Measurements from ENCODE around the gene GPR52.
"Not testable (repeated sequence)": the region's sequence is repeated elsewhere in the genome, so short reads cannot be mapped to it uniquely, and the experiment has no call there.

The GPR52 gene

DNA sequence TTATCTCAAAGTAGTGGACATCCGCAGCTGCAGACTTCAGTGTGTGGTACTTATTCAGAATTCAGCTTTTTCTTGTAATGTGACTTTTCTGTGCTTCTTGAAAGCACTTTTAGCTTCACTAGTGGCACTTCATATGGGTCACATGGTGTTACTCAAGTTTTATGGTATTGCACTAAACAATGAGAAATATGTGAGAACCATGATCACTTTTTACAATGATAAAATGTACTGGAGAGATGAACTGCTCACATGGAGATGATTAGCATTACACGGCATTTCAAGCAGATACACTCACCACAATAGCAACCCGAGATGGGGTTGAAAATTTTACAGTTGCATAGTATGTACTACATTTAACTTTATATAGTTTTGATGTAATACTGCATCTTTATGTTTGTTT, 40.1 kb upstream of the GPR52 start (continued):
- TF ChIP-seq ZNF10 (tag by site-specific recombination; IDR thresholded peaks at IDR 0.05), result no peak
- TF ChIP-seq, protein P1, sequence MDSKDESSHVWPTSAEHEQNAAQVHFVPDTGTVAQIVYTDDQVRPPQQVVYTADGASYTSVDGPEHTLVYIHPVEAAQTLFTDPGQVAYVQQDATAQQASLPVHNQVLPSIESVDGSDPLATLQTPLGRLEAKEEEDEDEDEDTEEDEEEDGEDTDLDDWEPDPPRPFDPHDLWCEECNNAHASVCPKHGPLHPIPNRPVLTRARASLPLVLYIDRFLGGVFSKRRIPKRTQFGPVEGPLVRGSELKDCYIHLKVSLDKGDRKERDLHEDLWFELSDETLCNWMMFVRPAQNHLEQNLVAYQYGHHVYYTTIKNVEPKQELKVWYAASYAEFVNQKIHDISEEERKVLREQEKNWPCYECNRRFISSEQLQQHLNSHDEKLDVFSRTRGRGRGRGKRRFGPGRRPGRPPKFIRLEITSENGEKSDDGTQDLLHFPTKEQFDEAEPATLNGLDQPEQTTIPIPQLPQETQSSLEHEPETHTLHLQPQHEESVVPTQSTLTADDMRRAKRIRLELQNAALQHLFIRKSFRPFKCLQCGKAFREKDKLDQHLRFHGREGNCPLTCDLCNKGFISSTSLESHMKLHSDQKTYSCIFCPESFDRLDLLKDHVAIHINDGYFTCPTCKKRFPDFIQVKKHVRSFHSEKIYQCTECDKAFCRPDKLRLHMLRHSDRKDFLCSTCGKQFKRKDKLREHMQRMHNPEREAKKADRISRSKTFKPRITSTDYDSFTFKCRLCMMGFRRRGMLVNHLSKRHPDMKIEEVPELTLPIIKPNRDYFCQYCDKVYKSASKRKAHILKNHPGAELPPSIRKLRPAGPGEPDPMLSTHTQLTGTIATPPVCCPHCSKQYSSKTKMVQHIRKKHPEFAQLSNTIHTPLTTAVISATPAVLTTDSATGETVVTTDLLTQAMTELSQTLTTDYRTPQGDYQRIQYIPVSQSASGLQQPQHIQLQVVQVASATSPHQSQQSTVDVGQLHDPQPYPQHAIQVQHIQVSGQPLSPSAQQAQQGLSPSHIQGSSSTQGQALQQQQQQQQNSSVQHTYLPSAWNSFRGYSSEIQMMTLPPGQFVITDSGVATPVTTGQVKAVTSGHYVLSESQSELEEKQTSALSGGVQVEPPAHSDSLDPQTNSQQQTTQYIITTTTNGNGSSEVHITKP (tag by site-specific recombination; IDR thresholded peaks at IDR 0.05), result no peak
- no peak for TF ChIP-seq ZNF621 (tag by site-specific recombination; IDR thresholded peaks at IDR 0.05)
- TF ChIP-seq ZNF555 (tag by site-specific recombination; conservative IDR thresholded peaks at IDR 0.05), result no peak

DNA sequence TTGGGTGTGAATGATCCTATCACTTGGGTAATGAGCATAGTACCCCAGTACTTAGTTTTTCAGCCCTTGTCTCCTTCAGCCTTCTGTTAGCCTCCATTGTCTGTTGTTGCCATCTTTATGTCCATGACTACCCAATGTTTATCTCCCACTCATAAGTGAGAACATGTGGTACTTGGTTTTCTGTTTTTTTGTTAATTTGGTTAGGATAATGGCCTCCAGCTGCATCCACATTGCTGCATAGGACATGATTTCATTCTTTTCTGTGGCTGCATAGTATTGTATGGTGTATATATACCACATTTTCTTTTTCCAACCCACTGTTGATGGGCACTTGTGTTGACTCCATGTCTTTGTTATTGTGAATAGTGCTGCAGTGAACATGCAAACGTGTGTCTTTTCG, 39.6 kb upstream of the GPR52 start:
- POLR2A ChIA-PET, result no interaction called here
- Histone ChIP-seq H3K27ac (ENCODE audit: extremely low read depth, low read depth, low read length) (no peak overlapping the region), H3K9me3 (ENCODE audit: control insufficient read depth, insufficient read depth, low read depth, low read length) (no peaks in the 10 kb centered on the region), H3K4me3 (ENCODE audit: low read depth, low read length) (no peak overlapping the region), H3K36me3 (ENCODE audit: control insufficient read depth in 2 of 2, insufficient read depth in 1 of 2, low read length in 2 of 2) (no peaks in the 10 kb centered on the region), H3K4me1 (ENCODE audit: control insufficient read depth, insufficient read depth, low read length) (no peaks in the 10 kb centered on the region)
- CTCF ChIA-PET, result no interaction called here
- TF ChIP-seq ZNF837 (tag by site-specific recombination; IDR thresholded peaks at IDR 0.05), result no peak

DNA sequence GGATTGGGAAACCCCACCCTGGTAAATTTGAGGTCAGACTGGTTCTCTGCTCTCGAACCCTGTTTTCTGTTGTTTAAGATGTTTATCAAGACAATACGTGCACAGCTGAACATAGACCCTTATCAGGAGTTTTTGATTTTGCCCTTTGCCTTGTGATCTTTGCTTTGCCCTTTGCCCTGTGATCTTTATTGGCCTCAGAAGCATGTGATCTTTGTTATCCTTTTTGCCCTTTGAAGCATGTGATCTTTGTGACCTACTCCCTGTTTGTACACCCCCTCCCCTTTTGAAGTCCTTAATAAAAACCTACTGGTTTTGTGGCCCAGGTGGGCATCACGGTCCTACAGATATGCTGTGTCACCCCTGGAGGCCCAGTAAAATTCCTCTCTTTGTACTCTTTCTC, 38.0 kb upstream of the GPR52 start:
- H3K4me3 ChIP-seq (ENCODE audit: low read depth, low read length); H3K4me1 ChIP-seq (ENCODE audit: control insufficient read depth, insufficient read depth, low read length); POLR2A ChIA-PET; H3K27ac ChIP-seq (ENCODE audit: extremely low read depth, low read depth, low read length); H3K9me3 ChIP-seq (ENCODE audit: control insufficient read depth, insufficient read depth, low read depth, low read length); H3K36me3 ChIP-seq (ENCODE audit: control insufficient read depth in 2 of 2, insufficient read depth in 1 of 2, low read length in 2 of 2); CTCF ChIA-PET: not testable (repeated sequence)

DNA sequence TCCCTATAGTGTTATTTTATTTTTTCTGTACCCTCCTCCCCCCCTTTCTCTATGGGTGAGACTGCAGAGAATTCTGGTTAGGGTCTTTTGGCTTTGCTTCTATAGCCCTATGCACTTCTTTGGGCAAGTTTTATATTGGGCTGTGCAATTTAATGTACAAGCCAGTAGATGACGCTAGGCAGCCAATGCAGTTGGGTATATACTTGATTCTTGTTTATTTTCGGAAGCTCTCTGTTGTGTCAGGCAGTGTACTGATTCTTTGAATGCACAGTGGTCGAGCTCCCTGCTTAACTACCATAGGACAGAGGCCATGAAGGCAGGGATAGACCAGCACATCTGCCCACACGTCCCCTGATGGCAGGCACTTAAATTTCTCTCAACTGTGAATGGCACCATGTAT, 34.1 kb upstream of the GPR52 start:
- Histone ChIP-seq H3K9me3 (ENCODE audit: control insufficient read depth, insufficient read depth, low read depth, low read length) (no peaks in the 10 kb centered on the region), H3K4me1 (ENCODE audit: control insufficient read depth, insufficient read depth, low read length) (no peaks in the 10 kb centered on the region), H3K4me3 (ENCODE audit: low read depth, low read length) (no peak overlapping the region), H3K36me3 (ENCODE audit: control insufficient read depth in 2 of 2, insufficient read depth in 1 of 2, low read length in 2 of 2) (no peaks in the 10 kb centered on the region), H3K27ac (ENCODE audit: extremely low read depth, low read depth, low read length) (no peak overlapping the region)
- CTCF ChIA-PET, result interaction anchor here (0.7 to 1.7 kb wide), 6 partner anchors 14 to 329 kb away, joined by 3 to 7 read pairs (median 3); no protein-coding TSS in a partner anchor
- peak; percentile 77; the same call in 1 of the 2 replicates for TF ChIP-seq ZNF2 (tag by site-specific recombination; IDR thresholded peaks at IDR 0.05)
- no peak for TF ChIP-seq ZNF423 (tag by site-specific recombination; IDR thresholded peaks at IDR 0.05)
- peak; percentile 37 for TF ChIP-seq ZNF654 (tag by site-specific recombination; IDR thresholded peaks at IDR 0.05; ENCODE audit: low read depth)
- POLR2A ChIA-PET, result no interaction called here

DNA sequence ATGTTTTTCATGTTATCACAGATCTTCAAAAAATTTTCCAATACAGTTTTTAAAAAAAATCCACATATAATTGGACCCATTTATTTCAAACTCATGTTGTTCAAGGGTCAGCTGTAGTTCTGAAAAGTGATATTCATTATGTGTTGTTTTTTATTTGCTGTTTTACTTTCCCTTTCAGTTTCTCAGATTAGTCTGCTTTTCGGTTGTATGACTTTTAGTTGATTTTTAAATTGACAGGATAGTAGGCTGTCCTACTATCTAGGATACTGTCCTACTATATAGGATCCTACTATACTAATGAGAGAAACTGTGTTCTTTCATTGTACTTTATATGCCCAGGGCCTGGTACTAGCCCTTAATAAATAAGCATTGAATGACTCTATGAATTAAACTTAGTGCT, 33.6 kb upstream of the GPR52 start:
- Histone ChIP-seq H3K9me3 (ENCODE audit: control insufficient read depth, insufficient read depth, low read depth, low read length) (no peaks in the 10 kb centered on the region), H3K4me3 (ENCODE audit: low read depth, low read length) (no peak overlapping the region), H3K27ac (ENCODE audit: extremely low read depth, low read depth, low read length) (no peak overlapping the region), H3K4me1 (ENCODE audit: control insufficient read depth, insufficient read depth, low read length) (no peaks in the 10 kb centered on the region), H3K36me3 (ENCODE audit: control insufficient read depth in 2 of 2, insufficient read depth in 1 of 2, low read length in 2 of 2) (no peaks in the 10 kb centered on the region)
- CTCF ChIA-PET, result interaction anchor here (0.7 to 1.7 kb wide), 7 partner anchors 14 to 329 kb away, joined by 3 to 7 read pairs (median 3); no protein-coding TSS in a partner anchor
- POLR2A ChIA-PET, result no interaction called here
- TF ChIP-seq ZNF423 (tag by site-specific recombination; IDR thresholded peaks at IDR 0.05), result no peak
- TF ChIP-seq, protein P2, sequence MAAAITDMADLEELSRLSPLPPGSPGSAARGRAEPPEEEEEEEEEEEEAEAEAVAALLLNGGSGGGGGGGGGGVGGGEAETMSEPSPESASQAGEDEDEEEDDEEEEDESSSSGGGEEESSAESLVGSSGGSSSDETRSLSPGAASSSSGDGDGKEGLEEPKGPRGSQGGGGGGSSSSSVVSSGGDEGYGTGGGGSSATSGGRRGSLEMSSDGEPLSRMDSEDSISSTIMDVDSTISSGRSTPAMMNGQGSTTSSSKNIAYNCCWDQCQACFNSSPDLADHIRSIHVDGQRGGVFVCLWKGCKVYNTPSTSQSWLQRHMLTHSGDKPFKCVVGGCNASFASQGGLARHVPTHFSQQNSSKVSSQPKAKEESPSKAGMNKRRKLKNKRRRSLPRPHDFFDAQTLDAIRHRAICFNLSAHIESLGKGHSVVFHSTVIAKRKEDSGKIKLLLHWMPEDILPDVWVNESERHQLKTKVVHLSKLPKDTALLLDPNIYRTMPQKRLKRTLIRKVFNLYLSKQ (tag by site-specific recombination; IDR thresholded peaks at IDR 0.05; ENCODE audit: borderline replicate concordance), result no peak
- no peak for TF ChIP-seq SALL2 (tag by site-specific recombination; IDR thresholded peaks at IDR 0.05; ENCODE audit: borderline replicate concordance)
- TF ChIP-seq FEZF1 (tag by site-specific recombination; IDR thresholded peaks at IDR 0.05), result no peak
- no peak for TF ChIP-seq ZBTB17 (tag by site-specific recombination; IDR thresholded peaks at IDR 0.05)
- TF ChIP-seq, protein P3, sequence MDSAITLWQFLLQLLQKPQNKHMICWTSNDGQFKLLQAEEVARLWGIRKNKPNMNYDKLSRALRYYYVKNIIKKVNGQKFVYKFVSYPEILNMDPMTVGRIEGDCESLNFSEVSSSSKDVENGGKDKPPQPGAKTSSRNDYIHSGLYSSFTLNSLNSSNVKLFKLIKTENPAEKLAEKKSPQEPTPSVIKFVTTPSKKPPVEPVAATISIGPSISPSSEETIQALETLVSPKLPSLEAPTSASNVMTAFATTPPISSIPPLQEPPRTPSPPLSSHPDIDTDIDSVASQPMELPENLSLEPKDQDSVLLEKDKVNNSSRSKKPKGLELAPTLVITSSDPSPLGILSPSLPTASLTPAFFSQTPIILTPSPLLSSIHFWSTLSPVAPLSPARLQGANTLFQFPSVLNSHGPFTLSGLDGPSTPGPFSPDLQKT (IDR thresholded peaks at IDR 0.05; ENCODE audit: borderline replicate concordance, low read depth, low read length), result no peak
- TF ChIP-seq, protein P4, sequence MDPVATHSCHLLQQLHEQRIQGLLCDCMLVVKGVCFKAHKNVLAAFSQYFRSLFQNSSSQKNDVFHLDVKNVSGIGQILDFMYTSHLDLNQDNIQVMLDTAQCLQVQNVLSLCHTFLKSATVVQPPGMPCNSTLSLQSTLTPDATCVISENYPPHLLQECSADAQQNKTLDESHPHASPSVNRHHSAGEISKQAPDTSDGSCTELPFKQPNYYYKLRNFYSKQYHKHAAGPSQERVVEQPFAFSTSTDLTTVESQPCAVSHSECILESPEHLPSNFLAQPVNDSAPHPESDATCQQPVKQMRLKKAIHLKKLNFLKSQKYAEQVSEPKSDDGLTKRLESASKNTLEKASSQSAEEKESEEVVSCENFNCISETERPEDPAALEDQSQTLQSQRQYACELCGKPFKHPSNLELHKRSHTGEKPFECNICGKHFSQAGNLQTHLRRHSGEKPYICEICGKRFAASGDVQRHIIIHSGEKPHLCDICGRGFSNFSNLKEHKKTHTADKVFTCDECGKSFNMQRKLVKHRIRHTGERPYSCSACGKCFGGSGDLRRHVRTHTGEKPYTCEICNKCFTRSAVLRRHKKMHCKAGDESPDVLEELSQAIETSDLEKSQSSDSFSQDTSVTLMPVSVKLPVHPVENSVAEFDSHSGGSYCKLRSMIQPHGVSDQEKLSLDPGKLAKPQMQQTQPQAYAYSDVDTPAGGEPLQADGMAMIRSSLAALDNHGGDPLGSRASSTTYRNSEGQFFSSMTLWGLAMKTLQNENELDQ (tag by site-specific recombination; IDR thresholded peaks at IDR 0.05; ENCODE audit: low read depth), result no peak
- TF ChIP-seq ZNF23 (tag by site-specific recombination; IDR thresholded peaks at IDR 0.05; ENCODE audit: borderline replicate concordance), result no peak
- no peak for TF ChIP-seq ZNF558 (tag by site-specific recombination; IDR thresholded peaks at IDR 0.05)
- no peak for TF ChIP-seq ZEB2 (tag by site-specific recombination; IDR thresholded peaks at IDR 0.05)
- TF ChIP-seq ZNF350 (tag by site-specific recombination; IDR thresholded peaks at IDR 0.05), result no peak
